SK-N-SH (cell line): ENCODE results near the gene ACER2. TPM values are rescaled to one million over a fixed set of nuclear protein-coding genes. Genes with fewer than 3 reads are reported as not detected.

Experiments
- CTCF ChIA-PET: fragments of 300-600, 350-600 bp; formaldehyde crosslinking; extraction: SDS; loops from one replicate; lab custom pipeline; 2021; lab: Yijun Ruan, JAX
- POLR2A ChIA-PET: fragments of 350-600 bp; sonication (Branson Sonifier 250); formaldehyde crosslinking; extraction: SDS; loops from one replicate; lab custom pipeline; 2020; ENCODE audit warnings: antibody characterized with exemption, inconsistent platforms; lab: Yijun Ruan, JAX
- DNase-seq: peaks from one replicate; pipeline ENCODE4 v3.0.0; 2012
- H2AFZ ChIP-seq: fragments of 200-600 bp; sonication (generic); 2 replicates; pipeline ENCODE4 v1.8.1; 2016; ENCODE audit warnings: antibody characterized with exemption, mild to moderate bottlenecking, low read depth
- H3F3A ChIP-seq: fragments of 200-600 bp; sonication (generic); replicated peaks from 2 replicates; pipeline ENCODE3; 2016; ENCODE audit warnings: antibody characterized with exemption, mild to moderate bottlenecking; ENCODE audit not compliant: insufficient read depth
- H3K27ac ChIP-seq, 2 experiments: fragments of 200-500 bp in 1 of 2; fragments of 200-600 bp in 1 of 2; sonication (Bioruptor generic) in 1 of 2; sonication (generic), shearing (Covaris generic) in 1 of 2; 2 replicates each; pipeline versions ENCODE4 v1.5.1 to v1.6.1; 2014 to 2016; ENCODE audit warnings: low read depth in 2 of 2, inconsistent platforms in 1 of 2, low read length in 1 of 2, mild to moderate bottlenecking in 1 of 2, mixed read lengths in 1 of 2
- H3K27me3 ChIP-seq: fragments of 200-600 bp; sonication (generic), shearing (Covaris generic); 2 replicates; pipeline ENCODE4 v1.6.1; 2016; ENCODE audit warnings: mixed run types; ENCODE audit not compliant: insufficient read depth
- H3K36me3 ChIP-seq, 2 experiments: fragments of 200-500 bp in 1 of 2; fragments of 200-600 bp in 1 of 2; sonication (Bioruptor generic) in 1 of 2; sonication (generic) in 1 of 2; replicated peaks in 1 of 2; 2 replicates each; pipeline versions ENCODE3 to v1.5.1; 2014 to 2016; ENCODE audit warnings: low read length in 1 of 2, mild to moderate bottlenecking in 1 of 2; ENCODE audit not compliant: insufficient read depth in 2 of 2, control insufficient read depth in 1 of 2
- H3K4me1 ChIP-seq, 2 experiments: fragments of 200-500 bp in 1 of 2; fragments of 200-600 bp in 1 of 2; sonication (Bioruptor generic) in 1 of 2; sonication (generic), shearing (Covaris generic) in 1 of 2; 2 replicates each; pipeline versions ENCODE4 v1.5.1 to v1.6.1; 2014 to 2016; ENCODE audit warnings: low read depth in 1 of 2, low read length in 1 of 2, mixed run types in 1 of 2; ENCODE audit not compliant: insufficient read depth in 2 of 2, control insufficient read depth in 1 of 2
- H3K4me2 ChIP-seq: fragments of 200-600 bp; sonication (generic), shearing (Covaris generic); 2 replicates; pipeline ENCODE4 v1.6.1; 2017; ENCODE audit warnings: mixed run types
- H3K4me3 ChIP-seq, 2 experiments: fragments of 200-500 bp in 1 of 2; fragments of 200-600 bp in 1 of 2; sonication (Bioruptor generic) in 1 of 2; sonication (generic), shearing (Covaris generic) in 1 of 2; 2 replicates each; pipeline versions ENCODE4 v1.5.1 to v1.8.1; 2014 to 2016; ENCODE audit warnings: low read depth in 2 of 2, inconsistent platforms in 1 of 2, low read length in 1 of 2, mild to moderate bottlenecking in 1 of 2, mixed read lengths in 1 of 2, moderate library complexity in 1 of 2
- H3K79me2 ChIP-seq: fragments of 200-600 bp; sonication (generic); 2 replicates; pipeline ENCODE4 v1.8.1; 2017; ENCODE audit warnings: mild to moderate bottlenecking; ENCODE audit not compliant: insufficient read depth
- H3K9ac ChIP-seq: fragments of 200-600 bp; sonication (generic); 2 replicates; pipeline ENCODE4 v1.6.1; 2017; ENCODE audit warnings: mixed run types
- H3K9me2 ChIP-seq: fragments of 200-600 bp; sonication (generic); 2 replicates; pipeline ENCODE4 v1.6.1; 2017; ENCODE audit warnings: mixed run types
- H3K9me3 ChIP-seq: fragments of 200-600 bp; sonication (generic); 2 replicates; pipeline ENCODE4 v1.6.1; 2017; ENCODE audit warnings: mixed run types, mild to moderate bottlenecking, moderate library complexity
- H4K20me1 ChIP-seq: fragments of 200-600 bp; sonication (generic); 2 replicates; pipeline ENCODE4 v1.6.1; 2017; ENCODE audit warnings: mild to moderate bottlenecking, mixed run types; ENCODE audit not compliant: insufficient read depth
- FOXJ3 ChIP-seq: sonication (generic); formaldehyde crosslinking; IDR thresholded peaks from 2 replicates; pipeline ENCODE4 v1.5.1; 2020; ENCODE audit warnings: mild to moderate bottlenecking, missing genetic modification reagents
- IRF3 ChIP-seq: fragments of 150-350 bp; IDR thresholded peaks from 2 replicates; pipeline ENCODE4 v1.6.1; 2016; ENCODE audit warnings: mild to moderate bottlenecking, low read depth, low read length
- MAX ChIP-seq: IDR thresholded peaks from 2 replicates; pipeline ENCODE4 v1.4.0; 2012; ENCODE audit warnings: low read depth
- MXI1 ChIP-seq: IDR thresholded peaks from 2 replicates; pipeline ENCODE4 v1.6.1; 2012; ENCODE audit warnings: mild to moderate bottlenecking, low read depth, low read length, improper control_type of control experiment
- NFIC ChIP-seq: IDR thresholded peaks from 2 replicates; pipeline ENCODE4 v1.4.0; 2012; ENCODE audit warnings: borderline replicate concordance
- NRF1 ChIP-seq: IDR thresholded peaks from 2 replicates; pipeline ENCODE4 v1.6.1; 2012; ENCODE audit warnings: low read depth, mild to moderate bottlenecking, low read length
- PBX3 ChIP-seq: IDR thresholded peaks from 2 replicates; pipeline ENCODE4; 2012
- POLR2AphosphoS5 ChIP-seq: IDR thresholded peaks from 2 replicates; pipeline ENCODE4 v1.6.1; 2012; ENCODE audit warnings: low read depth, low read length
- RCOR1 ChIP-seq: fragments of 150-350 bp; IDR thresholded peaks from 2 replicates; pipeline ENCODE4 v1.6.1; 2017; ENCODE audit warnings: antibody characterized with exemption, low read length
- REST ChIP-seq: IDR thresholded peaks from 2 replicates; pipeline ENCODE4 v1.6.1; 2012; ENCODE audit warnings: mild to moderate bottlenecking, low read depth, low read length, moderate library complexity
- RFX5 ChIP-seq: IDR thresholded peaks from 2 replicates; pipeline ENCODE4 v1.6.1; 2012; ENCODE audit warnings: mild to moderate bottlenecking, improper control_type of control experiment, low read length
- RXRA ChIP-seq: IDR thresholded peaks from 2 replicates; pipeline ENCODE4 v1.4.0; 2012; ENCODE audit warnings: low read depth, mild to moderate bottlenecking, borderline replicate concordance
- SMC3 ChIP-seq: IDR thresholded peaks from 2 replicates; pipeline ENCODE4 v1.6.1; 2012; ENCODE audit warnings: low read depth, low read length, improper control_type of control experiment
- TCF12 ChIP-seq: IDR thresholded peaks from 2 replicates; pipeline ENCODE4 v1.4.0; 2012
- USF1 ChIP-seq: IDR thresholded peaks from 2 replicates; pipeline ENCODE4 v1.4.0; 2012; ENCODE audit warnings: low read depth, borderline replicate concordance
- USF2 ChIP-seq: fragments of 150-350 bp; IDR thresholded peaks from 2 replicates; pipeline ENCODE4 v1.6.1; 2017; ENCODE audit warnings: antibody characterized with exemption, low read length, low read depth, borderline replicate concordance
- WGBS: methylation state at CpG from one replicate; pipeline ENCODE4 v1.1.6; 2017; ENCODE audit warnings: low lambda C conversion rate; 5-methylcytosine and 5-hydroxymethylcytosine counted together
- polyA plus RNA-seq, 3 experiments: library from polyadenylated mRNA; depleted of rRNA; stranded (reverse); fragments of >200 nt; gene quantifications; 2 replicates each; pipeline ENCODE4 v1.2.3, GENCODE V29; 2012

ACER2 gene
- polyA plus RNA-seq, 1 of the 3 experiments (the other 2 are of a cell fraction), result 1.3 TPM

- no peak for TF ChIP-seq PBX3
- no peak for TF ChIP-seq MXI1
- no peak for TF ChIP-seq NRF1
- no peak for TF ChIP-seq RXRA
- TF ChIP-seq TCF12, result no peak
- no peak for TF ChIP-seq SMC3
- TF ChIP-seq RFX5, result no peak
- no peak for TF ChIP-seq USF1
Measured at GRCh38 chr9:19460243-19460642, 51.4 kb downstream of the ACER2 start (continued).

- no peaks in the 10 kb centered on the region for H3F3A ChIP-seq
- 94% methylated on average over 26 of the region's 26 CpGs for WGBS
- no peak for TF ChIP-seq NFIC
- no peak for TF ChIP-seq USF1
- TF ChIP-seq SMC3, result no peak
- TF ChIP-seq REST, result no peak
- no peak for TF ChIP-seq USF2
- TF ChIP-seq MAX, result no peak
- no peak for TF ChIP-seq POLR2AphosphoS5
- no peak for TF ChIP-seq RCOR1
- no peak for TF ChIP-seq FOXJ3 (CRISPR knock-in tag)
- TF ChIP-seq IRF3, result no peak
- TF ChIP-seq, all 33 proteins: peak for 0
- Histone ChIP-seq H3K9ac (no peak overlapping the region), H3K9me2 (no peaks in the 10 kb centered on the region), H2AFZ (no peak overlapping the region), H3K4me1 (peaks cover 0 to 5% of the 10 kb centered on the region in 2 experiments; a peak in 1 of 4 replicates), H4K20me1 (no peaks in the 10 kb centered on the region), H3K79me2 (no peaks in the 10 kb centered on the region), H3K4me2 (no peak overlapping the region), H3K27ac (no peak overlapping the region), H3K4me3 (no peak overlapping the region), H3K9me3 (no peaks in the 10 kb centered on the region), H3K27me3 (no peaks in the 10 kb centered on the region), H3K36me3 (no peaks in the 10 kb centered on the region)
- no peak for DNase-seq
- CTCF ChIA-PET, result interaction anchor here (0.6 to 2.2 kb wide), 8 partner anchors 10 to 461 kb away, joined by 3 to 9 read pairs (median 3); partner anchors contain the start of gene RRAGA
- POLR2A ChIA-PET, result interaction anchor here (0.9 kb wide), 1 partner anchor 81 kb away, joined by 4 read pairs; the partner anchor contains the start of gene RPS6
Measured at GRCh38 chr9:19461135-19461534, 52.3 kb downstream of the ACER2 start.
